ENCODE data around the gene RIN3.
"Not testable (repeated sequence)": the region's sequence is repeated elsewhere in the genome, so short reads cannot be mapped to it uniquely, and the experiment has no call there.

The RIN3 gene

GRCh38 chr14:92631098-92631497 is 117.5 kb downstream of the RIN3 start:
- DNase-seq = no peak

- no peak for DNase-seq
These were observed 119.1 kb downstream of the RIN3 start for GRCh38 chr14:92632546-92633273.

DNA sequence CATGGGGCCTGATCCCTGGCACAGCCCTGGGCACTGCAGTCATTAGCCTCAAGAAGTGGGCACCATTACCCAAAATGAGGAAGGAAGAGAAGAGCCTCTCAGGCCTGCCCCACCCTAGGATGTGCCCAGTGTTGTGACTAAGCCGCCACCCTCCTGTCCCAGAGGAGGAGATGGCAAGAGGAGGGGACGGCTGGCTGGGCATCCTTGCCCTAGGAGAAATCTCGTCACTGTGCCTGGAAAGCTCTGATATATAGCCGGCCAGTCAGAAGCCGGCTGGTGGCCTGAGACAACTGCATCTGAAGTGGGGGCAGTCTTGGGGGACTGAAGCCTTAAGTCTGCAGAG is 119.7 kb downstream of the RIN3 start:
- DNase-seq = no peak

DNA sequence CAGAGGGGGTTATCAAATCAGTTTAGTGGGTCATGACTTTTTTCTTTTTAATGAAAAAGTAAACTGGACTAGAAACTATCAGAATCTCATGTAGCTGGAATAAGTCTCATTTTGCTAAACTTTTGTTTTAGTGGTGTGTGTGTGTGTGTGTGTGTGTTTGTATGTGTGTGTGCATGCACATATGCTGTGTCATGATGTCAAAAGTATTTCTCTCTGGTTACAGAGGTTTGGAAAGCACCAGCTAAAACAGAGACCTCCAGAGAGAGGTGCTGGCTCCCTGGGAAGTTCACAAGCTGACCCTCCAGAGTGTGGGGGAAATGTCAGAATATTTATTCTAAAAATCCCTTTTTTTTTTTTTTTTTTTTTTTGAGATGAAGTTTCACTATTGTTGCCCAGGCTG is 120.1 kb downstream of the RIN3 start:
- no peak for DNase-seq

DNA sequence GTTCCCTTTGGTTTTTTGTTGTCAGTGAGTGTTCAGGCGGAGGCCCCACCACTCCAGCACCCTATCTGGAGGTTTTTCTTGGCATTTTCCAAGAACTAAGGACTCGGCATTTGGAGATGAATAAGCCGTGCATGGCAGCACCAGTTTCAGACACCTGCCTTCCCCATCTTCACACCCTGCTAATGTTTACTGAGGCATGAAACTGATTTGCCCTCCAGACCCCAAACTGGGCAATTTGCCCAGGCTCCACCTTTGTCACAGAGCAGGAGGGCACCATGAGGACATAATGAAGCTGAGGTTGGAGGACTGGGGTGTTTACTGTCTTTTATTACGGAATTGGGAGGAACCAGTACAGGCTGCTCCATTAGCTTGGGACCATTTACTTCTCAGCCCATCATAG is 121.5 kb downstream of the RIN3 start:
- no peak for DNase-seq

- DNase-seq = peak; percentile 76
These were observed 122.3 kb downstream of the RIN3 start for GRCh38 chr14:92635896-92636295.

DNA sequence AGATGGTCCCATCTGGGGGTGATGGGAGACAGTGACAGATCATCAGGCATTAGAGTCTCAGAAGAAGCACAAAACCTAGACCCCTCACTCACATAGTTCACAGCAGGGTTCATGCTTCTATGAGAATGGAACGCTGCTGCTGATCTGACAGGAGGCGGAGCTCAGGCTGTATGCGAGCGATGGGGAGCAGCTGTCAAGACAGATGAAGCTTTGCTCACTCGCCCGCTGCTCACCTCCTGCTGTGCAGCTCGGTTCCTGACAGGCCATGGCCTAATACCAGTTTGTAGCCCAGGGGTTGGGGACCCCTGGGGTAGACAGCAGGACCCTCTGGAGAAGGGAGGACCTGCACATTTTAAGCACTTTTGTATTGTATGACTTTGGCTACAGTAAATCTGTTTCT is 123.6 kb downstream of the RIN3 start:
- DNase-seq = peak; percentile 86

- no peak for DNase-seq
These were observed 124.3 kb downstream of the RIN3 start for GRCh38 chr14:92637864-92638263.

DNA sequence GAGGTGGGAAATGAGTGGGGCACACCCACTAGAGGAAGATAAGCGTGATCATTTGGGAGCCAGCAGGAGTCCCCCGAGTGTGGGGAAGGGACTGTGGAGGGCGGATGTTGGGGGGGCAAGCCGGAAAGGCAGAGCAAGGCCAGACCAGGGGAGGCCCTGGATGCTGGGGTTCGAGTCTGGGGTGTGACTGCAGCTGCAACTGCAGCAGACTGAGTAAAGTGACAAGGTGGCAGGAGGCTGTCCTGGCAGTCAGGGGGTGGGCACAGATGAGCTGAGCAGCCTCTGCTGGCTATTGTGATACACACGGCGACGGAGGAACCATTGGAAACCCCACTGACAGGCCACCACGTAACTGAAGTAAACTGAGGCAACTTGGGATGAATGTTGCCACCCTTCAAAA is 124.7 kb downstream of the RIN3 start:
- no peak for DNase-seq

DNA sequence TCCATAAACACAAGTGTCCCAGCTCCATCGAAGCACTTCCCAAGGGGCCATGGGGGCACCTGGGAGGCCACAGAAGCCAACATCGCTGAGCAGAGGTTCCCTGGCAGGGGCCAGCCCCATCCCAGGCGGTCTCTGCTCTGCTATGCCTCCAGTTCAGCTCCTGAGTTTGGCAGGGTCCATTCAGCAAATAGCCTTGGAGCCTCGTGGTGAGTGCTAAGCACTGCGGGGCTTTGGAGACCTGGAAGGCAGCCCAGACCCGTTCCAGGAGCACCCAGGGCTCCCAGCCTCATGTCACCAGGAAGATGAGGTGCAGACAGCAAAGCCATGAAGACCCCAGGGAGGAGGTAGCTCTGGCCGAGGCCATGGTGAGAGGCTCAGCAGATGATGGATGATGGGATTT is 125.3 kb downstream of the RIN3 start:
- no peak for DNase-seq

GRCh38 chr14:92639472-92640117 is 126.0 kb downstream of the RIN3 start:
- DNase-seq = not testable (repeated sequence)

- DNase-seq = no peak
These were observed 127.7 kb downstream of the RIN3 start for GRCh38 chr14:92641306-92641705.

- no peak for DNase-seq
These were observed 130.8 kb downstream of the RIN3 start for GRCh38 chr14:92644171-92644969.

DNA sequence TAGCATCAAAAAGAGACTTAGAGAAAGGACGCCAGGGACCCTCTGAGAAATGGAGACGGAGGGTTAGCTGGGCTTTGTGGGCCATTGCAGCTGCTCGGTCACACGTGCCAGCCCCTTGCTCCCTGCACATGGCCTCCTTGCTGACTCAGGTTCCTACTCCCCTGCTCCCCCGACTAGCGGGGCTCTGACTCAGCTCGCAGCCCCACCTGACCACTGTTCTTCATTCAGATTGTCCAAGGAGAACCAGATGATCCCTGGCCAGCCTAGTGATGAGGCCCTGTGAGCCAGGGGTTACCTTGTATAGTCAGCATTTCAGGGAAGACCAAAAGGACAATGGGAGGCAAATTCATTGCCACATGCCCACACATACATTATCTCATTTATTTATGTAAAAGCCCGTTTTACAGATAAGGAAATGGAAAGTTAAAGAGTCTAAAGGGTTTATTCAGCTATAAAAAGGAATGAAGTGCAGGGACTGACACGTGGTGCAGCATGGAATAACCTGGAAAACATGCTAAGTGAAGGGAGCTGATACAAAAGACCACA is 131.5 kb downstream of the RIN3 start:
- no peak for DNase-seq

GRCh38 chr14:92645841-92646478 is 132.4 kb downstream of the RIN3 start:
- DNase-seq = no peak

DNA sequence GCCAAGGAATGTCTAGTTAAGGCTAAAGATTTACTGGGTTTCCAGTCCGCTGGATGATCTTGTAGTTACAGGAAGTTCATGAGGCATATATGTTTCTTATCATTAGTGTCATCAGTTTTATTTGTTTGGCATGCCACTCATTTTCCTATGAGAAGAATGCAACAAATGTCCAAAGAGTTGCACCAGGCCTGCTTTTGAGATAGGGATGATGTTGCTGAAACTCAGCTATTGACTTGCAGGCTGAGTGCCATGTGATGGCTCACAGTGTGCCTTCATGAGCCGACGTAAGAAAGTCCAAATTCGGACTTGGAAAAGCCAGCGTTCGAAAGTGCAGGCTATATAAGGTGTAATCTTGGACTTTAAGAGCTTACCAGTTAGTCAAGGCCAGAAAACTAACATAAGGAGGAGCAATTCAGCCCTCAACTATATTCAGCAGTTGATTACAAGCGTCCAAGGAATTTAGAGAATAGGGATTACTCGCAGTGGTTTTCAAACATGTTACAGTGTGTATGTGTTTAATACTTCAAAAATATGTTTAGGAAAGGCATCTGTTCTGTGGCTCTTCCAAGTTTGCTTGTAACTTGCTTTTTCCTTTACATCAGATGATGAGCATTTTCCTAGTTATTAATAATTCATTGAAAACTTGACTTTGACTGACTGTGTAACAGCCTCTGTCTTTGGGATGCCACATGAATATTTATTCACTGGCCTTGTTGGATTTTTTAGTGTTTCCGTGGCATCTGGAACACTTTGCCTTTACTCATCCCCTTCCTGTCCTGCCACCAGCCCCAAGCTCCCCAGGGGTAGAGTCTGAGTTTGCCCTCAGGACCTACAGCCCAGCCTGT is 133.6 kb downstream of the RIN3 start:
- DNase-seq = no peak

GRCh38 chr14:92647797-92648279 is 134.3 kb downstream of the RIN3 start:
- no peak for DNase-seq

DNA sequence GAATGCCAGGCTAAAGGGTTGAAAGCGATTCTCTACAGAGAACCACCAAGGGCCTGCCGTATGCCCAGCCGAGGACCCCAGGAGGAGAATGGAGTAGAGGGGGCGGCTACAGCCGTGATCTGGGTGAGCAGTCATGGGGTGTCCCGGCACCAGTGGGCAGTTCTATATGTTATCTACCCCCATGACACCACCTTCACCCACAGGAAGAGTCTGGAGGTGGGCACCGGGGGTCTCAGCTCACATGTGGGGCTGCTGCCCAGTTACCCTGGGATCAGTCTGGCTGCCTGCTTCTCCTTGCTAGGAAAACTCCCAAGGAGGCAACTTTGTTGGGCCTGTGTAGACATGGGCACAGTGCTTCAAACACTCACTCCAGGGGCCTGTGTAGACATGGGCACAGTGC is 135.5 kb downstream of the RIN3 start:
- DNase-seq = no peak

- no peak for DNase-seq
These were observed 136.5 kb downstream of the RIN3 start for GRCh38 chr14:92649934-92650545.

- no peak for DNase-seq
These were observed 137.1 kb downstream of the RIN3 start for GRCh38 chr14:92650581-92651105.

GRCh38 chr14:92651106-92651757 is 137.7 kb downstream of the RIN3 start:
- DNase-seq = no peak

All from NCI-H82 (cell line).